Activated CD8-positive, alpha-beta T cell treated with anti-CD3 and anti-CD28 coated beads for 36 hours (primary cell): ENCODE data around the gene UGGT1. TPM values are rescaled to one million over a fixed set of nuclear protein-coding genes. Genes with fewer than 3 reads are reported as not detected.

Experiments used
- ATAC-seq: fragments of 200-7000 bp; cut with Tn5 transposase; one replicate; pipeline ENCODE4 v1.10.0; 2021; ENCODE audit warnings: mild to moderate bottlenecking, moderate library complexity
- CTCF ChIA-PET: fragments of 350-600 bp; sonication (Branson Sonifier 250); formaldehyde crosslinking; loops from one replicate; lab custom pipeline; 2021; ENCODE audit warnings: antibody characterized with exemption; lab: Charles Lee
- POLR2A ChIA-PET: fragments of 350-600 bp; sonication (Branson Sonifier 250); formaldehyde crosslinking; loops from one replicate; lab custom pipeline; 2021; ENCODE audit warnings: antibody characterized with exemption; lab: Charles Lee
- DNase-seq: peaks from one replicate; pipeline ENCODE4 v3.0.0-alpha.2; 2020
- H3K27ac Mint-ChIP-seq: one replicate; pipeline ENCODE4 v1.8.0; 2021; ENCODE audit warnings: mild to moderate bottlenecking, mixed read lengths
- H3K27me3 Mint-ChIP-seq: one replicate; pipeline ENCODE4 v1.8.0; 2021; ENCODE audit warnings: mixed read lengths
- H3K36me3 Mint-ChIP-seq: one replicate; pipeline ENCODE4 v1.8.0; 2021; ENCODE audit warnings: low read depth, mixed read lengths
- H3K4me1 Mint-ChIP-seq: one replicate; pipeline ENCODE4 v1.8.0; 2021; ENCODE audit warnings: low read depth, mixed read lengths
- H3K4me3 Mint-ChIP-seq: one replicate; pipeline ENCODE4 v1.8.0; 2021; ENCODE audit warnings: mild to moderate bottlenecking, moderate library complexity, mixed read lengths
- H3K9me3 Mint-ChIP-seq: one replicate; pipeline ENCODE4 v1.8.0; 2021; ENCODE audit warnings: mixed read lengths
- CTCF ChIP-seq: fragments of 200-600 bp; IDR thresholded peaks from one replicate; pipeline ENCODE4 v1.8.0; 2022; ENCODE audit warnings: antibody characterized with exemption, mild to moderate bottlenecking
- intact Hi-C: fragments of 100-400 bp; cut with micrococcal nuclease; formaldehyde crosslinking; loops from one replicate; pipeline ENCODE4 v1.10.0; 2022
- total RNA-seq, 2 experiments: library from RNA; stranded (reverse); gene quantifications; one replicate each; pipeline ENCODE4 v1.2.3, GENCODE V29; 2021

UGGT1 gene
- total RNA-seq, 2 experiments from 2014 or later: 47.7 to 51.6 TPM

DNA sequence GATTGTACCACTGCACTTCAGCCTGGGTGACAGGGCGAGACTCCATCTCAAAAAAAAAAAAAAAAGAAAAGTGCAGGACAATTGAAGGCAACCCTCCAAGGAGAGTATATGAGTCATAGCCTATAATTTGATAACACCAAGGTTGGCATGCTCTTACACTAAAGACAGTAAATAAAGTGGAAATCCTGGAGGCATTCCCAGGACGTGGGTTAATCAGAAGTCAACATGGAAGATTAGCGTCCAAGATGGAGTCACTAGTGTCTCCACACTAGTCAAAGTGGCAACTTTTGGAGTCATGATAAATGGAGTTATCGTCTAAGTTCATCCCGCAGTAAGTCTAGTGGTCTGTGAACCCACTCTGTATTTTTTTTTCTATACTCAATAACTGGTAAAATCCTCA lies 21.2 kb upstream of the UGGT1 start:
- no peak for TF ChIP-seq CTCF
- intact Hi-C loops: loop anchor here (10.0 kb wide), 1 partner anchor 165 kb away; no protein-coding TSS in a partner anchor
- H3K9me3 Mint-ChIP-seq: no peaks in the 10 kb centered on the region
- no peak for DNase-seq
- CTCF ChIA-PET: no interaction called here
- POLR2A ChIA-PET: no interaction called here
- no peak overlapping the region for H3K27ac Mint-ChIP-seq
- no peaks in the 10 kb centered on the region for H3K27me3 Mint-ChIP-seq
- H3K4me3 Mint-ChIP-seq: no peak overlapping the region
- ATAC-seq: no peak
- no peaks in the 10 kb centered on the region for H3K36me3 Mint-ChIP-seq
- H3K4me1 Mint-ChIP-seq: no peaks in the 10 kb centered on the region

DNA sequence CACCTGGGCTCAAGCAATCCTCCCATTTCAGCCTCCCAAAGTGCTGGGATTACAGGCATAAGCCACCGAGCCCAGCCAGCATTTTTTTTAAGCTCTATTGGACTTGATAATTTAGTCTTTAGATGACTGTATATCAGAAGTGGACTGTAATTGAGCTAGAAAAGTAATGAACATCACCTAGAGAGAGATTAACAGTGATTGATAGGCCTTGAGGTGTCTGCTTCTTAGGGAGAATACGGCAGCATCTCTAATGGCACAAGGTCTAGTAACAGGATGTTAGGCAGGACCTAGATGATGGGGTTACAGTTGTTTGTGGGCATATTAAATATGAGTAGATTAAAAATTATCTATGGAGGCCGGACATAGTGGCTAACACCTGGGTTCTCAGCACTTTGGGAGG lies 17.7 kb upstream of the UGGT1 start:
- Mint-ChIP-seq H3K27ac (no peak overlapping the region), H3K9me3 (no peaks in the 10 kb centered on the region), H3K4me1 (peaks cover 3% of the 10 kb centered on the region), H3K27me3 (no peaks in the 10 kb centered on the region), H3K4me3 (no peak overlapping the region), H3K36me3 (no peaks in the 10 kb centered on the region)
- no peak for TF ChIP-seq CTCF
- DNase-seq: no peak
- intact Hi-C loops: no loop called here
- POLR2A ChIA-PET: interaction anchor here (0.7 kb wide), 1 partner anchor 221 kb away, joined by 4 read pairs; no protein-coding TSS in a partner anchor
- ATAC-seq: no peak
- CTCF ChIA-PET: interaction anchor here (1.5 to 1.8 kb wide), 2 partner anchors 10 kb away, joined by 4 to 9 read pairs; no protein-coding TSS in a partner anchor

- ATAC-seq: no peak
- CTCF ChIA-PET: no interaction called here
- no peaks in the 10 kb centered on the region for H3K27me3 Mint-ChIP-seq
- no peak for TF ChIP-seq CTCF
- no peak for DNase-seq
- H3K4me3 Mint-ChIP-seq: no peak overlapping the region
- no peak overlapping the region for H3K27ac Mint-ChIP-seq
- no peaks in the 10 kb centered on the region for H3K9me3 Mint-ChIP-seq
- no peaks in the 10 kb centered on the region for H3K36me3 Mint-ChIP-seq
- H3K4me1 Mint-ChIP-seq: peaks cover 3% of the 10 kb centered on the region
- intact Hi-C loops: no loop called here
- POLR2A ChIA-PET: no interaction called here
These were observed 14.4 kb upstream of the UGGT1 start for GRCh38 chr2:128076461-128077106.

DNA sequence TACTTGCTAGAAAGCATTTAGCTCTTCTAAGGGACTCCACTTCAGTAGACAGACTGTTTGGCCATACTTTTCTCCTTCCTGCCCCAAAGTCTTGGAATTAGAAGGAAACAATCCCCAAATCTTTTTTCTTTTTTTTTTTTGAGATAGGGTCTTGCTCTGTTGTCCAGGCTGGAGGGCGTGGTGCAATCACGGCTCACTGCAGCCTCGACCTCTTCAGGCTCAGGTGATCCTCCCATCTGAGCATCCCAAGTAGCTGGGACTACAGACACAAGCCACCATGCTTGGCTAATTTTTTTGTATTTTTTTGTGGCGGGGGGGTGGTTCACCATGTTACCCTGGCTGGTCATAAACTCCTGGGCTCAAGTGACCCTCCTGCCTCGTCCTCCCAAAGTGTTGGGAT lies 6.2 kb upstream of the UGGT1 start:
- intact Hi-C loops: no loop called here
- Mint-ChIP-seq H3K4me3 (no peak overlapping the region), H3K36me3 (no peaks in the 10 kb centered on the region), H3K9me3 (peaks cover 3% of the 10 kb centered on the region), H3K27ac (no peak overlapping the region), H3K27me3 (peaks cover 1% of the 10 kb centered on the region), H3K4me1 (peaks cover 4% of the 10 kb centered on the region)
- TF ChIP-seq CTCF: no peak
- CTCF ChIA-PET: no interaction called here
- POLR2A ChIA-PET: no interaction called here
- DNase-seq (no peak), ATAC-seq (no peak)

DNA sequence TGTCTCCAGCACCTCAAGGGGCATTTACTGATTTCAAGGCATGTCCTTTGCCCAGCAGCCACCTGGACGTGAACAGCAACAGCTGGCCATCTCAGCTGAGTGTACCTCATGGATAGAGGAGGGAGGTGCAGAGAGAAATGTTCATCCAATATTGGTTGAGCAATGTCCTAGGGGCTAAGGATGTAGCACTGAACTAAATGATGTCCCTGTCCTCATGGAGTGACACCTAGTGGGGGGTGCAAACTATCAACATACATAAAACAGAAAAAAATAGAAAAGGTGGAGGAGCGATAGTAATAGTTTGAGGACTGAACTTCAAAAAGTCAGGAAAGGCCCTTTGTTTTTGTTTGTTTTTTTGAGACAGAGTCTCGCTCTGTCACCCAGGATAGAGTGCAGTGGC lies 4.8 kb upstream of the UGGT1 start:
- H3K27ac Mint-ChIP-seq: no peak overlapping the region
- CTCF ChIA-PET: no interaction called here
- DNase-seq (no peak), ATAC-seq (no peak)
- peaks cover 7% of the 10 kb centered on the region for H3K4me1 Mint-ChIP-seq
- H3K36me3 Mint-ChIP-seq: no peaks in the 10 kb centered on the region
- peaks cover 1% of the 10 kb centered on the region for H3K27me3 Mint-ChIP-seq
- peaks cover 3% of the 10 kb centered on the region for H3K9me3 Mint-ChIP-seq
- POLR2A ChIA-PET: interaction anchor here (0.6 kb wide), 1 partner anchor 19 kb away, joined by 4 read pairs; no protein-coding TSS in a partner anchor
- intact Hi-C loops: no loop called here
- no peak for TF ChIP-seq CTCF
- no peak overlapping the region for H3K4me3 Mint-ChIP-seq
